Sigmoid colon (tissue), 7 donors: Measurements from ENCODE around the gene NPLOC4. TPM values are rescaled to one million over a fixed set of nuclear protein-coding genes. Genes with fewer than 3 reads are reported as not detected.
"Not testable (repeated sequence)": the region's sequence is repeated elsewhere in the genome, so short reads cannot be mapped to it uniquely, and the experiment has no call there.

Experiments used
- DNase-seq: peaks from one replicate; pipeline ENCODE4 v3.0.0-alpha.2; 2019
- H3K27ac ChIP-seq, 4 donors: fragments of 200-600 bp; sonication (generic); one replicate each; pipeline ENCODE4 v1.5.1; 2016 to 2019; ENCODE audit warnings: mild to moderate bottlenecking in 1 of 4
- H3K27me3 ChIP-seq, 3 donors: fragments of 200-600 bp; sonication (generic); one replicate each; pipeline ENCODE4 v1.5.1; 2019; ENCODE audit warnings: mild to moderate bottlenecking in 1 of 3
- H3K36me3 ChIP-seq, 4 donors: fragments of 200-600 bp; sonication (generic); one replicate each; pipeline ENCODE4 v1.5.1; 2016 to 2019
- H3K4me1 ChIP-seq, 4 donors: fragments of 200-600 bp; sonication (generic); one replicate each; pipeline ENCODE4 v1.5.1; 2017 to 2019
- H3K4me3 ChIP-seq, 4 donors: fragments of 200-600 bp; sonication (generic); one replicate each; pipeline ENCODE4 v1.5.1; 2017 to 2019; ENCODE audit warnings: mild to moderate bottlenecking in 2 of 4, moderate library complexity in 1 of 4
- H3K9me3 ChIP-seq, 4 donors: fragments of 200-600 bp in 3 of 4; sonication (generic) in 3 of 4; one replicate each; pipeline versions ENCODE4 v1.5.1 to v1.6.1; 2013 to 2019
- EP300 ChIP-seq, 4 donors: sonication (generic); formaldehyde crosslinking; IDR thresholded peaks; one replicate each; pipeline ENCODE4 v1.6.1; 2017; ENCODE audit warnings: antibody characterized with exemption in 4 of 4
- POLR2A ChIP-seq, 2 donors: fragments of 450-650 bp; IDR thresholded peaks; one replicate each; pipeline ENCODE4 v1.6.1; 2016; ENCODE audit warnings: antibody characterized with exemption in 2 of 2, mild to moderate bottlenecking in 2 of 2, moderate library complexity in 2 of 2
- POLR2AphosphoS5 ChIP-seq, 4 donors: sonication (generic); formaldehyde crosslinking; IDR thresholded peaks; one replicate each; pipeline ENCODE4 v1.6.1; 2017; ENCODE audit warnings: antibody characterized with exemption in 4 of 4
- WGBS, 2 donors: extraction: QIAGEN DNeasy Blood & Tissue Kit; methylation state at CpG; one replicate each; pipeline ENCODE4 v1.1.7; 2013; 5-methylcytosine and 5-hydroxymethylcytosine counted together
- intact Hi-C: fragments of 100-400 bp; cut with DNase I; formaldehyde crosslinking; loops from one replicate; pipeline ENCODE4 v1.15.1; 2023
- polyA plus RNA-seq, 3 donors: library from polyadenylated mRNA; stranded (reverse); fragments of 200-250 nt; gene quantifications; one replicate each; pipeline ENCODE4 v1.2.3, GENCODE V29; 2013
- total RNA-seq, 4 donors: library from RNA; depleted of rRNA; stranded (reverse); fragments of >200 nt; gene quantifications; one replicate each; pipeline ENCODE4 v1.1.0, GENCODE V29; 2016
- TF ChIP-seq, protein P1 (sequence below), 4 experiments: fragments of 450-650 bp in 3 of 4; fragments of 200-600 bp in 1 of 4; IDR thresholded peaks; one replicate each; pipeline ENCODE4 v1.5.1; 2016 to 2019; ENCODE audit warnings: antibody characterized with exemption in 4 of 4, mild to moderate bottlenecking in 3 of 4, moderate library complexity in 2 of 4
- donor health status: healthy with polysubstance abuse.
- donor health status: Bipolar disorder and iron deficiency.
- donor health status: healthy.

NPLOC4 gene
- total and polyA plus RNA-seq, 7 donors: 19.8 to 59.7 (median 51.7) TPM

DNA sequence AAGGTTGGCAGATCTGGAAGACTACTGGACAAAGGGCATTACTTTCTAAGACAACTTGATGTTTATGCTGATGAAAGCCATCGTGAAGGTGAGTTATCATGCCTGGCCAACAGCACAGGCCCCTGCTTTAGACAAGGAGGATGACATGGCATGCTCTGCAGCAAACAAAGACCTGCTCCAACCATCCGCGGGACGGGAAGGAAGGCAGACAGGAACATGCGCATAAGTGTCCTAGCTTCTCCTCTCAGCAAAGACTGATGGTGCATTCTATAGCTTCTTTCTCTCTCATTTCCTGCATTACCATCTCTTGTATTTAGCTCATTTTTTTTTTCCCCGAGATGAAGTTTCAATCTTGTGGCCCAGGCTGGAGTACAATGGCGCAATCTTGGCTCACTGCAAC, 5.4 kb downstream of the NPLOC4 start:
- H3K4me3 ChIP-seq: no peak overlapping the region
- no peaks in the 10 kb centered on the region for H3K9me3 ChIP-seq
- peaks cover 0 to 29% (median 28%) of the 10 kb centered on the region in 4 donors for H3K4me1 ChIP-seq
- TF ChIP-seq EP300 (IDR thresholded peaks at IDR 0.05) (no peak), POLR2A (IDR thresholded peaks at IDR 0.05) (no peak), POLR2AphosphoS5 (IDR thresholded peaks at IDR 0.05) (no peak)
- TF ChIP-seq, protein P1, sequence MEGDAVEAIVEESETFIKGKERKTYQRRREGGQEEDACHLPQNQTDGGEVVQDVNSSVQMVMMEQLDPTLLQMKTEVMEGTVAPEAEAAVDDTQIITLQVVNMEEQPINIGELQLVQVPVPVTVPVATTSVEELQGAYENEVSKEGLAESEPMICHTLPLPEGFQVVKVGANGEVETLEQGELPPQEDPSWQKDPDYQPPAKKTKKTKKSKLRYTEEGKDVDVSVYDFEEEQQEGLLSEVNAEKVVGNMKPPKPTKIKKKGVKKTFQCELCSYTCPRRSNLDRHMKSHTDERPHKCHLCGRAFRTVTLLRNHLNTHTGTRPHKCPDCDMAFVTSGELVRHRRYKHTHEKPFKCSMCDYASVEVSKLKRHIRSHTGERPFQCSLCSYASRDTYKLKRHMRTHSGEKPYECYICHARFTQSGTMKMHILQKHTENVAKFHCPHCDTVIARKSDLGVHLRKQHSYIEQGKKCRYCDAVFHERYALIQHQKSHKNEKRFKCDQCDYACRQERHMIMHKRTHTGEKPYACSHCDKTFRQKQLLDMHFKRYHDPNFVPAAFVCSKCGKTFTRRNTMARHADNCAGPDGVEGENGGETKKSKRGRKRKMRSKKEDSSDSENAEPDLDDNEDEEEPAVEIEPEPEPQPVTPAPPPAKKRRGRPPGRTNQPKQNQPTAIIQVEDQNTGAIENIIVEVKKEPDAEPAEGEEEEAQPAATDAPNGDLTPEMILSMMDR (IDR thresholded peaks at IDR 0.05): no peak
- H3K36me3 ChIP-seq: peaks cover 10 to 33% (median 25%) of the 10 kb centered on the region in 4 donors
- 74 to 80% methylated on average over 7 of the region's 7 CpGs for whole genome bisulfite sequencing, 2 donors
- intact Hi-C loops: no loop called here
- no peaks in the 10 kb centered on the region for H3K27me3 ChIP-seq
- no peak overlapping the region for H3K27ac ChIP-seq
- no peak for DNase-seq

DNA sequence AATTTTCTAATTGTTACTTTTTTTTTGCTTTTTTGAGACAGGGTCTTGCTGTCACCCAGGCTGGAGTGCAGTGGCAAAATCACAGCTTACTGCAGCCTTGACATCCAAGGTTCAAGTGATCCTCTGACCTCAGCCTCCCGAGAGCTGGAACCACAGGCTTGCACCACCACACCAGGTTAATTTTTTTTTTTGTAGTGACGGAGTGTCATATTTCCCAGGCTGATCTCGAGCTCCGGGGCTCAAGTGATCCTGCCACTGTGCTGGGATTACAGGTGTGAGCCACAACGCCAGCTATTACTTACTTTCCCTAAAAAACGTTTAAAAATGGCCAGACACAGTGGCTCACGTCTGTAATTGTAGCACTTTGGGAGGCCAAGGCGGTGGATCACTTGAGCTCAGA, 6.6 kb downstream of the NPLOC4 start:
- Histone ChIP-seq H3K27ac (no peak overlapping the region), H3K9me3 (no peaks in the 10 kb centered on the region), H3K27me3 (no peaks in the 10 kb centered on the region), H3K36me3 (peaks cover 22 to 45% (median 35%) of the 10 kb centered on the region in 4 donors), H3K4me3 (no peak overlapping the region), H3K4me1 (peaks cover 0 to 20% (median 17%) of the 10 kb centered on the region in 4 donors)
- no peak for DNase-seq
- intact Hi-C loops: no loop called here
- 88 to 89% methylated on average over 8 of the region's 8 CpGs for WGBS, 2 donors
- TF ChIP-seq POLR2A (IDR thresholded peaks at IDR 0.05): no peak
- TF ChIP-seq POLR2AphosphoS5 (IDR thresholded peaks at IDR 0.05): no peak
- TF ChIP-seq, protein P1 (IDR thresholded peaks at IDR 0.05): no peak
- TF ChIP-seq EP300 (IDR thresholded peaks at IDR 0.05): no peak

DNA sequence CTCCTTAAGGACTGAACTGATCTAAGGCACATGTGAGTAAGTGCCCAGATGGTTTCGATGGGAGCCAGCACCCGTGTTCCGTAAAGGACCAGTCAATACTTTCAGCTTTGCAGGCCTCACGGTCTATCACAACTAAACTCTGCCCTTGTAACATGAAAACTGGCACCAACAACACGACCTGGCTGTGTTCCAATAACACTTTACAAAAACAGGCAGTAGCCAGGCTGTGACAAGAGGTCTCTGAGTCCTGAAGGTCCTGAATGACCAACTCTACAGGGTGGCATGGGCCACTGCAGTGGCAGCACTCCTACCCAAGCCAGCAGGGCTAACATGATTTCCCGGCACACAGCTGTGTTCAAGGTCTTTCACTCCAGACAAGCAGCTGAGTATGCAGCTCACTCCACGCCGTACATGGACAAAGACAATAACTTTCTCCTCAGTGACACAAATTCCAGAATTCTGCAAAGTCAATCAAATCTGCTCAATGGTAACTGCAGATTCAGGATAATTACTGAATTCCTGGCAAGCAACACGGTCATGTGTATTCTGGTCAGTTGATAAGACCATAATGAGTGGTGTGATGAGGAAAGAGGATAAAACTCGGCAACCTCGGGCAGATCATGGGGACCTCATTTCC, 15.3 kb downstream of the NPLOC4 start:
- DNase-seq: no peak
- no peak overlapping the region for H3K27ac ChIP-seq
- H3K27me3 ChIP-seq: no peaks in the 10 kb centered on the region
- WGBS, 2 donors: 85 to 89% methylated on average over 11 of the region's 11 CpGs
- peaks cover 28 to 82% (median 50%) of the 10 kb centered on the region in 4 donors for H3K36me3 ChIP-seq
- H3K4me1 ChIP-seq: no peaks in the 10 kb centered on the region
- intact Hi-C loops: no loop called here
- no peaks in the 10 kb centered on the region for H3K9me3 ChIP-seq
- no peak overlapping the region for H3K4me3 ChIP-seq
- TF ChIP-seq POLR2A (IDR thresholded peaks at IDR 0.05) (no peak), POLR2AphosphoS5 (IDR thresholded peaks at IDR 0.05) (no peak), EP300 (IDR thresholded peaks at IDR 0.05) (no peak)
- TF ChIP-seq, protein P1 (IDR thresholded peaks at IDR 0.05): no peak

DNA sequence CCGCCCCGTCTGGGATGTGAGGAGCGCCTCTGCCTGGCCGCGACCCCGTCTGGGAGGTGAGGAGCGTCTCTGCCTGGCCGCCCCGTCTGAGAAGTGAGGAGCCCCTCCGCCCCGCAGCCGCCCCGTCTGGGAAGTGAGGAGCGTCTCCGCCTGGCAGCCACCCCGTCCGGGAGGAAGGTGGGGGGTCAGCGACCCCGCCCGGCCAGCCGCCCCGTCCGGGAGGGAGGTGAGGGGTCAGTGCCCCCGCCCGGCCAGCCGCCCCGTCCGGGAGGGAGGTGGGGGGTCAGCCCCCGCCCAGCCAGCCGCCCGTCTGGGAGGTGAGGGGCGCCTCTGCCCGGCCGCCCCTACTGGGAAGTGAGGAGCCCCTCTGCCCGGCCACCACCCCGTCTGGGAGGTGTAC, 18.6 kb downstream of the NPLOC4 start:
- intact Hi-C loops, H3K9me3 ChIP-seq, H3K4me3 ChIP-seq, H3K27ac ChIP-seq, H3K27me3 ChIP-seq, DNase-seq: not testable (repeated sequence)
- WGBS, 2 donors: 93 to 99% methylated on average over 29 to 34 of the region's 36 CpGs
- Histone ChIP-seq H3K4me1 (peaks cover 0 to 17% (median 10%) of the 10 kb centered on the region in 4 donors), H3K36me3 (peaks cover 5 to 69% (median 27%) of the 10 kb centered on the region in 4 donors)

DNA sequence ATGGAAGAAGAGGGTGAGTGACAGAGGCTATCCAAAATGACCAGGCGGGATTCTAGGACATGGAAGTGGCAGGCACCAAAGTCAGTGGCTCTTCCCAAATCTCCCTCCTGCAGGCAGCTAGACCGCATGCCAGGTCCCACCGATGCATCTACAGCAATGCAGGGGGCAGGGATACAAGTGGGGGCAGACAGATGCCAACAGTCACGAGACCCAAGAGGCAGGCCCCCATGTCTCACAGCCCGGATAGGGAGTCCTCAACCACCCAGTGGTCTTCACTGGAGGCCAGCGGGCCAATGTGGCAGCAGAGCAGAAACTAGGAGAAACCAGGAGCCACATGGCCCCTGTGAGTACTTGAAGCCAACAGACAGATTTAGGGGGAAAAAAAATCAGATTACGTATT, 20.0 kb downstream of the NPLOC4 start:
- WGBS, 2 donors: 42 to 67% methylated on average over 7 of the region's 7 CpGs
- intact Hi-C loops: no loop called here
- peaks cover 0 to 67% (median 25%) of the 10 kb centered on the region in 4 donors for H3K36me3 ChIP-seq

More for the DNA sequence above, 20.0 kb downstream of the NPLOC4 start:
- H3K4me3 ChIP-seq: no peak overlapping the region
- peaks cover 0 to 25% (median 14%) of the 10 kb centered on the region in 4 donors for H3K4me1 ChIP-seq
- no peak for DNase-seq
- no peak overlapping the region for H3K27ac ChIP-seq
- no peak for TF ChIP-seq EP300 (IDR thresholded peaks at IDR 0.05)
- no peak for TF ChIP-seq POLR2AphosphoS5 (IDR thresholded peaks at IDR 0.05)
- TF ChIP-seq POLR2A (IDR thresholded peaks at IDR 0.05): no peak
- TF ChIP-seq, protein P1 (IDR thresholded peaks at IDR 0.05): no peak
- H3K9me3 ChIP-seq: no peaks in the 10 kb centered on the region
- H3K27me3 ChIP-seq: no peaks in the 10 kb centered on the region
